ENCODE data around the gene MCTP1. TPM values are rescaled to one million over a fixed set of nuclear protein-coding genes. Genes with fewer than 3 reads are reported as not detected.

MCTP1 gene
- total and polyA plus RNA-seq, 10 of the 15 experiments (the other 5 are each of a cell fraction or from before 2014, with no cell fraction given): 12.6 to 45.9 (median 18.8) TPM

DNA sequence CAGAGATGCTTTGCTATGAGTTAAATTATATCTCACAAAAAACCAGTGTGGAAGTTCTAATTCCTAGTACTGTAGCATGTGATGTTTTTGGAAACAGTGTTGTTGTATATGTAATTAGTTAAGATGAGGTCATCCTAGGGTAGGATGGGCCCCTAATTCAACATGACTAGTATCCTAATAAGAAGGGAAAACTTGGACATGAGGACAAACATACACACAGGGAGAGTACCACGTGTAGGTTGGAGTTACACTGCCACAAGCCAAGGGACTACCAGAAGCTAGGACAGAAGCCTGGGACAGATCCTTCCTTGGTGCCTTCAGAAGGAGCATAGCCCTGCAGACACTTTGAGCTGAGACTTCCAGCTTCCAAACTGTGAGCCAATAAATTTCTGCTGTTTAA is 234.2 kb downstream of the MCTP1 start:
- Histone ChIP-seq H3K79me2 (ENCODE audit: control insufficient read depth, insufficient read depth, low read length) (peaks cover 3% of the 10 kb centered on the region), H2AFZ (ENCODE audit: control insufficient read depth, low read depth, low read length) (no peak overlapping the region), H4K20me1 (ENCODE audit: control insufficient read depth, insufficient read depth) (no peaks in the 10 kb centered on the region), H3K4me3 (no peak overlapping the region), H3K27me3 (replicated peaks in 1 of 2; ENCODE audit: control insufficient read depth in 2 of 2, insufficient read depth in 2 of 2, low read length in 1 of 2) (no peaks in the 10 kb centered on the region), H3K9ac (ENCODE audit: control insufficient read depth, insufficient read depth, low read length) (no peak overlapping the region), H3K9me3 (replicated peaks; ENCODE audit: control insufficient read depth, insufficient read depth, low read length) (peaks cover 2% of the 10 kb centered on the region; the same call in 2 of the 3 replicates), H3K4me1 (ENCODE audit: control insufficient read depth, insufficient read depth, low read length) (no peaks in the 10 kb centered on the region), H3K27ac (ENCODE audit: control insufficient read depth, insufficient read depth) (no peak overlapping the region), H3K36me3 (ENCODE audit: control insufficient read depth in 2 of 2, insufficient read depth in 2 of 2, low read length in 1 of 2) (no peaks in the 10 kb centered on the region), H3K4me2 (ENCODE audit: control insufficient read depth, insufficient read depth) (no peak overlapping the region)
- SMC1A ChIA-PET (ENCODE audit: uncharacterized antibody, unreplicated experiment): interaction anchor here (0.8 to 7.8 kb wide), 7 partner anchors 8 to 177 kb away, joined by 3 to 73 read pairs (median 3); no protein-coding TSS in a partner anchor
- FAIRE-seq (no peak), ATAC-seq (peak; percentile 10; the same call in 2 of the 3 replicates), DNase-seq (ENCODE audit: low read depth, low spot score) (no peak)
- POLR2A ChIA-PET: no interaction called here
- CTCF ChIA-PET: interaction anchor here (0.7 to 1.5 kb wide), 5 partner anchors 9 to 86 kb away, joined by 3 to 6 read pairs (median 4); no protein-coding TSS in a partner anchor
- intact Hi-C loops (cut with micrococcal nuclease; ENCODE audit: unreplicated experiment) (no loop called here), in situ Hi-C loops (cut with MboI) (no loop called here)
- TF ChIP-seq CHD1 (IDR thresholded peaks at IDR 0.05; ENCODE audit: low read depth, low read length) (no peak), LARP7 (IDR thresholded peaks at IDR 0.05) (no peak), ZBED1 (IDR thresholded peaks at IDR 0.05; ENCODE audit: borderline replicate concordance) (no peak), SIX5 (IDR thresholded peaks at IDR 0.05; ENCODE audit: low read depth, low read length, severe bottlenecking) (no peak), ZSCAN29 (IDR thresholded peaks at IDR 0.05) (no peak), MEF2B (IDR thresholded peaks at IDR 0.05; ENCODE audit: partially characterized antibody, poor library complexity, severe bottlenecking) (no peak), TBL1XR1 (IDR thresholded peaks at IDR 0.05; ENCODE audit: low read depth, low read length) (no peak), NFXL1 (IDR thresholded peaks at IDR 0.05; ENCODE audit: borderline replicate concordance) (no peak), STAT3 (IDR thresholded peaks at IDR 0.05; ENCODE audit: low read depth, low read length) (no peak), NFYA (IDR thresholded peaks at IDR 0.05; ENCODE audit: borderline replicate concordance, low read depth, low read length) (no peak), MYC (IDR thresholded peaks at IDR 0.05; ENCODE audit: insufficient read depth, insufficient read length, insufficient replicate concordance, low read length, severe bottlenecking) (no peak), PML (IDR thresholded peaks at IDR 0.05; ENCODE audit: low read length) (no peak), STAT1 (conservative IDR thresholded peaks at IDR 0.05) (no peak), CREB1 (IDR thresholded peaks at IDR 0.05; ENCODE audit: low read depth) (no peak), CBX5 (IDR thresholded peaks at IDR 0.05; ENCODE audit: low read depth) (no peak), POLR2AphosphoS5 (IDR thresholded peaks at IDR 0.05; ENCODE audit: low read length) (no peak), JUNB (IDR thresholded peaks at IDR 0.05) (no peak)
- TF ChIP-seq, protein P1, sequence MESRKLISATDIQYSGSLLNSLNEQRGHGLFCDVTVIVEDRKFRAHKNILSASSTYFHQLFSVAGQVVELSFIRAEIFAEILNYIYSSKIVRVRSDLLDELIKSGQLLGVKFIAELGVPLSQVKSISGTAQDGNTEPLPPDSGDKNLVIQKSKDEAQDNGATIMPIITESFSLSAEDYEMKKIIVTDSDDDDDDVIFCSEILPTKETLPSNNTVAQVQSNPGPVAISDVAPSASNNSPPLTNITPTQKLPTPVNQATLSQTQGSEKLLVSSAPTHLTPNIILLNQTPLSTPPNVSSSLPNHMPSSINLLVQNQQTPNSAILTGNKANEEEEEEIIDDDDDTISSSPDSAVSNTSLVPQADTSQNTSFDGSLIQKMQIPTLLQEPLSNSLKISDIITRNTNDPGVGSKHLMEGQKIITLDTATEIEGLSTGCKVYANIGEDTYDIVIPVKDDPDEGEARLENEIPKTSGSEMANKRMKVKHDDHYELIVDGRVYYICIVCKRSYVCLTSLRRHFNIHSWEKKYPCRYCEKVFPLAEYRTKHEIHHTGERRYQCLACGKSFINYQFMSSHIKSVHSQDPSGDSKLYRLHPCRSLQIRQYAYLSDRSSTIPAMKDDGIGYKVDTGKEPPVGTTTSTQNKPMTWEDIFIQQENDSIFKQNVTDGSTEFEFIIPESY (IDR thresholded peaks at IDR 0.05): no peak
- TF ChIP-seq, protein P2, sequence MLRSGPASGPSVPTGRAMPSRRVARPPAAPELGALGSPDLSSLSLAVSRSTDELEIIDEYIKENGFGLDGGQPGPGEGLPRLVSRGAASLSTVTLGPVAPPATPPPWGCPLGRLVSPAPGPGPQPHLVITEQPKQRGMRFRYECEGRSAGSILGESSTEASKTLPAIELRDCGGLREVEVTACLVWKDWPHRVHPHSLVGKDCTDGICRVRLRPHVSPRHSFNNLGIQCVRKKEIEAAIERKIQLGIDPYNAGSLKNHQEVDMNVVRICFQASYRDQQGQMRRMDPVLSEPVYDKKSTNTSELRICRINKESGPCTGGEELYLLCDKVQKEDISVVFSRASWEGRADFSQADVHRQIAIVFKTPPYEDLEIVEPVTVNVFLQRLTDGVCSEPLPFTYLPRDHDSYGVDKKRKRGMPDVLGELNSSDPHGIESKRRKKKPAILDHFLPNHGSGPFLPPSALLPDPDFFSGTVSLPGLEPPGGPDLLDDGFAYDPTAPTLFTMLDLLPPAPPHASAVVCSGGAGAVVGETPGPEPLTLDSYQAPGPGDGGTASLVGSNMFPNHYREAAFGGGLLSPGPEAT (IDR thresholded peaks at IDR 0.05; ENCODE audit: low read depth): no peak
- TF ChIP-seq, protein P3, sequence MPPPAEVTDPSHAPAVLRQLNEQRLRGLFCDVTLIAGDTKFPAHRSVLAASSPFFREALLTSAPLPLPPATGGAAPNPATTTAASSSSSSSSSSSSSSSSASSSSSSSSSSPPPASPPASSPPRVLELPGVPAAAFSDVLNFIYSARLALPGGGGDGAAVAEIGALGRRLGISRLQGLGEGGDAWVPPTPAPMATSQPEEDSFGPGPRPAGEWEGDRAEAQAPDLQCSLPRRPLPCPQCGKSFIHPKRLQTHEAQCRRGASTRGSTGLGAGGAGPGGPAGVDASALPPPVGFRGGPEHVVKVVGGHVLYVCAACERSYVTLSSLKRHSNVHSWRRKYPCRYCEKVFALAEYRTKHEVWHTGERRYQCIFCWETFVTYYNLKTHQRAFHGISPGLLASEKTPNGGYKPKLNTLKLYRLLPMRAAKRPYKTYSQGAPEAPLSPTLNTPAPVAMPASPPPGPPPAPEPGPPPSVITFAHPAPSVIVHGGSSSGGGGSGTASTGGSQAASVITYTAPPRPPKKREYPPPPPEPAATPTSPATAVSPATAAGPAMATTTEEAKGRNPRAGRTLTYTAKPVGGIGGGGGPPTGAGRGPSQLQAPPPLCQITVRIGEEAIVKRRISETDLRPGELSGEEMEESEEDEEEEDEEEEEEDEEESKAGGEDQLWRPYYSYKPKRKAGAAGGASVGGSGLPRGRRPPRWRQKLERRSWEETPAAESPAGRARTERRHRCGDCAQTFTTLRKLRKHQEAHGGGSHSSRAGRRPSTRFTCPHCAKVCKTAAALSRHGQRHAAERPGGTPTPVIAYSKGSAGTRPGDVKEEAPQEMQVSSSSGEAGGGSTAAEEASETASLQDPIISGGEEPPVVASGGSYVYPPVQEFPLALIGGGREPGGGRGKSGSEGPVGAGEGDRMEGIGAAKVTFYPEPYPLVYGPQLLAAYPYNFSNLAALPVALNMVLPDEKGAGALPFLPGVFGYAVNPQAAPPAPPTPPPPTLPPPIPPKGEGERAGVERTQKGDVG (CRISPR knock-in tag; IDR thresholded peaks at IDR 0.05): no peak
- RAD21 ChIA-PET (ENCODE audit: unreplicated experiment): interaction anchor here (1.0 kb wide), 2 partner anchors 10 to 22 kb away, joined by 3 read pairs; no protein-coding TSS in a partner anchor
- BruUV-seq (replicated peaks): no TSS peak
- WGBS (ENCODE audit: insufficient coverage, insufficient replicate concordance, low lambda C conversion rate, missing lambda C conversion rate): 0% methylated on average over 1 of the region's 1 CpG

Data from GM12878 (cell line).